CD4-positive, alpha-beta memory T cell (primary cell): ENCODE data around the gene CCNA2. TPM values are rescaled to one million over a fixed set of nuclear protein-coding genes. Genes with fewer than 3 reads are reported as not detected.

ENCODE experiments used
- CTCF ChIA-PET: fragments of 350-600 bp; sonication (Branson Sonifier 250); formaldehyde crosslinking; loops from one replicate; lab custom pipeline; 2021; ENCODE audit warnings: inconsistent platforms; ENCODE audit not compliant: partially characterized antibody; lab: Charles Lee
- POLR2A ChIA-PET: fragments of 350-600 bp; sonication (Branson Sonifier 250); formaldehyde crosslinking; loops from one replicate; lab custom pipeline; 2021; ENCODE audit not compliant: partially characterized antibody; lab: Charles Lee
- DNase-seq, 5 donors: peaks; one replicate each; pipeline versions ENCODE4 v3.0.0 to v3.0.0-alpha.2; 2020 to 2022; ENCODE audit warnings: mixed read lengths in 1 of 5
- H3K27ac ChIP-seq: one replicate; pipeline ENCODE4 v1.7.0; 2013; ENCODE audit warnings: low read depth, low read length
- H3K27me3 ChIP-seq: 2 replicates; pipeline ENCODE4 v1.7.0; 2013; ENCODE audit warnings: mild to moderate bottlenecking, low read length, moderate library complexity; ENCODE audit not compliant: insufficient read depth
- H3K36me3 ChIP-seq: 2 replicates; pipeline ENCODE4 v1.7.0; 2013; ENCODE audit warnings: mild to moderate bottlenecking, low read length, moderate library complexity; ENCODE audit not compliant: insufficient read depth
- H3K4me1 ChIP-seq: 2 replicates; pipeline ENCODE4 v1.7.0; 2013; ENCODE audit warnings: mild to moderate bottlenecking, low read length, moderate library complexity; ENCODE audit not compliant: insufficient read depth
- H3K4me3 ChIP-seq, 2 donors: one replicate each; pipeline ENCODE4 v1.7.0; 2013; ENCODE audit warnings: low read length in 2 of 2, mild to moderate bottlenecking in 1 of 2
- H3K9me3 ChIP-seq, 2 donors: one replicate each; pipeline ENCODE4 v1.7.0; 2013; ENCODE audit warnings: low read length in 2 of 2, control low read depth in 1 of 2; ENCODE audit not compliant: control insufficient read depth in 1 of 2
- H3K27ac Mint-ChIP-seq, 7 donors: one replicate each; pipeline ENCODE4 v1.8.0; 2020 to 2021; ENCODE audit warnings: mixed read lengths in 7 of 7, mild to moderate bottlenecking in 6 of 7, inconsistent platforms in 3 of 7, moderate library complexity in 3 of 7
- H3K27me3 Mint-ChIP-seq, 2 donors: one replicate each; pipeline ENCODE4 v1.8.0; 2020 to 2021; ENCODE audit warnings: mixed read lengths in 2 of 2
- H3K36me3 Mint-ChIP-seq, 2 donors: one replicate each; pipeline ENCODE4 v1.8.0; 2020 to 2021; ENCODE audit warnings: mixed read lengths in 2 of 2, inconsistent platforms in 1 of 2, mild to moderate bottlenecking in 1 of 2
- H3K4me1 Mint-ChIP-seq, 4 donors: one replicate each; pipeline ENCODE4 v1.8.0; 2020 to 2021; ENCODE audit warnings: mixed read lengths in 4 of 4, mild to moderate bottlenecking in 1 of 4
- H3K4me3 Mint-ChIP-seq, 8 donors: one replicate each; pipeline ENCODE4 v1.8.0; 2020 to 2021; ENCODE audit warnings: mixed read lengths in 8 of 8, mild to moderate bottlenecking in 7 of 8, moderate library complexity in 6 of 8, inconsistent platforms in 3 of 8
- H3K9me3 Mint-ChIP-seq, 8 donors: one replicate each; pipeline ENCODE4 v1.8.0; 2020 to 2021; ENCODE audit warnings: mixed read lengths in 8 of 8, mild to moderate bottlenecking in 5 of 8, inconsistent platforms in 3 of 8, moderate library complexity in 1 of 8
- intact Hi-C: fragments of 100-400 bp; cut with micrococcal nuclease; formaldehyde crosslinking; loops from one replicate; pipeline ENCODE4 v1.15.1; 2023
- polyA plus RNA-seq, 2 donors: library from polyadenylated mRNA; unstranded; fragments of 300-500 nt; fragmentation: Illumina TruSeq; gene quantifications; one replicate each; pipeline ENCODE4 v1.2.3, GENCODE V29; 2021
- total RNA-seq, 2 experiments: library from RNA; stranded (reverse); gene quantifications; one replicate each; pipeline ENCODE4 v1.2.3, GENCODE V29; 2021

CCNA2 gene
- total and polyA plus RNA-seq, 4 experiments from 2014 or later: 0.34 to 1.4 (median 1.2) TPM; not detected in 1

DNA sequence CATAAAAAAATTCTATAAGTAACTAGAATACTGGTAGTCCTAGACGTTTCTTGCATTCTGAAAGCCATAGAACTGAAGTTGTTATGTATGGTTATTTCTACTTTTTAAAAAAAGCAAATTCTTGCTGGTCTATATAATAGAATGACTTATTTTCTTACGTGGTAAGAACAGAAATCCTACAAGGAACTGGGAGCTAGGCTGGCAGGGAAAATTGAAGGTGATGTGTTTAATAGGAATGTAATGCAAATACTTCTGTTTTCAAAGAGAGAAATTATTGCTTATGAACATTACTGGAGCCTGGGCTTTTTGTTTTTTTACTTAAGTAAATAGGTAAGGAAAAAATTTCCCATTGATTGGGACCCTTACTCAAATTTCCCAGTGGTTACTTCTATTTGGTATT is 8.9 kb downstream of the CCNA2 start:
- H3K27ac Mint-ChIP-seq: no peak overlapping the region
- H3K27ac ChIP-seq: no peak overlapping the region
- no peaks in the 10 kb centered on the region for H3K9me3 Mint-ChIP-seq
- H3K4me3 Mint-ChIP-seq: no peak overlapping the region
- no peaks in the 10 kb centered on the region for H3K9me3 ChIP-seq
- intact Hi-C loops: no loop called here
- H3K27me3 ChIP-seq: no peaks in the 10 kb centered on the region
- H3K36me3 ChIP-seq: peaks cover 43% of the 10 kb centered on the region
- no peaks in the 10 kb centered on the region for H3K4me1 ChIP-seq
- no peak for DNase-seq
- peaks cover 0 to 7% (median 1%) of the 10 kb centered on the region in 4 donors for H3K4me1 Mint-ChIP-seq
- ChIA-PET POLR2A (no interaction called here), CTCF (interaction anchor here (0.6 kb wide), 1 partner anchor 331 kb away, joined by 4 read pairs; no protein-coding TSS in a partner anchor)
- peaks cover 22 to 59% of the 10 kb centered on the region in 2 donors for H3K36me3 Mint-ChIP-seq
- no peak overlapping the region for H3K4me3 ChIP-seq
- H3K27me3 Mint-ChIP-seq: no peaks in the 10 kb centered on the region

DNA sequence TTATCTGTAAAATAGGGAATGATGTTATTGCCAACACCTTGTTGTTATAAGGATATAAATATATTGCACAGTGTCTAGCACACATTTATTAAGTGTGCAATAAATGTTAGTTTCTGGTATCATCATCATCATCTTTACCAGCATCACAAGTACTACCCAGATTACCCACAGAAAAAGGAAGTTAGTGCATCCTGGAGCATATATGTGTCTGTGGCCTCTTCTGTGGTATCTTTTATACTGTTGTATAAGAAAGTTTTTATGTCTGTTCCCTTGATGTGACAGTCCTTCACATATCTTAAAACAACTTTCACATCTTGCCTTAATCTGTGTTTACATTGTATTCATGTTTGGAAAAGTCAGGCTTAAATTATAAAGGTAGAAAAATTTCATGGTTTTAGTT is 12.6 kb downstream of the CCNA2 start:
- H3K27me3 Mint-ChIP-seq: no peaks in the 10 kb centered on the region
- peaks cover 61% of the 10 kb centered on the region for H3K36me3 ChIP-seq
- intact Hi-C loops: no loop called here
- H3K36me3 Mint-ChIP-seq: peaks cover 34 to 64% of the 10 kb centered on the region in 2 donors
- POLR2A ChIA-PET: interaction anchor here (0.7 to 0.9 kb wide), 2 partner anchors 9 to 10 kb away, joined by 3 read pairs; no protein-coding TSS in a partner anchor
- CTCF ChIA-PET: interaction anchor here (1.3 kb wide), 1 partner anchor 13 kb away, joined by 4 read pairs; no protein-coding TSS in a partner anchor
- H3K27me3 ChIP-seq: no peaks in the 10 kb centered on the region
- H3K27ac ChIP-seq: no peak overlapping the region
- H3K4me3 Mint-ChIP-seq: no peak overlapping the region
- no peaks in the 10 kb centered on the region for H3K9me3 ChIP-seq
- no peak for DNase-seq
- H3K4me1 Mint-ChIP-seq: peaks cover 0 to 8% (median 5%) of the 10 kb centered on the region in 4 donors
- H3K4me1 ChIP-seq: no peaks in the 10 kb centered on the region
- peak overlapping the region in 1 of 7 donors; percentile 68 for H3K27ac Mint-ChIP-seq
- no peak overlapping the region for H3K4me3 ChIP-seq
- H3K9me3 Mint-ChIP-seq: no peaks in the 10 kb centered on the region

DNA sequence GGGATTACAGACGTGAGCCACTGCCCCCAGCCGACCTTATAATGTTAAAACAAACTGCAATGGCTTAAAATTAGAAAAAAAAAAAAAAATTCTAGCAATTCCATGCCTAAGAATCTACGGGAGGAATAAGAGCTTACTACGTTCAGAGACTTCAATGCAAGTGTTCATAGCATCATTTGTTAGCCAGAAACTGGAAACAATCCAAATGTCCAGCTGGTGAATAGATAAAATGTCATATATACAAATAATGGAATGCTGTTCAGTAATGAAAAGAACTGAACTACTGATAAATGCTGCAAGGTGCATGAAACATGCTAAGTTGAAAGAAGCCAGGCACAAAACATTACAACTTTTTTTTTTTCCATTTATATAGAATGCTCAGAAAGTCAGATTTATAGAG is 17.3 kb downstream of the CCNA2 start:
- no peak overlapping the region for H3K4me3 Mint-ChIP-seq
- no peaks in the 10 kb centered on the region for H3K27me3 Mint-ChIP-seq
- peaks cover 31% of the 10 kb centered on the region for H3K4me1 ChIP-seq
- ChIA-PET CTCF (no interaction called here), POLR2A (no interaction called here)
- intact Hi-C loops: no loop called here
- H3K9me3 Mint-ChIP-seq: no peaks in the 10 kb centered on the region
- no peak overlapping the region for H3K27ac ChIP-seq
- no peak overlapping the region for H3K27ac Mint-ChIP-seq
- H3K27me3 ChIP-seq: no peaks in the 10 kb centered on the region
- peaks cover 19 to 34% (median 24%) of the 10 kb centered on the region in 4 donors for H3K4me1 Mint-ChIP-seq
- H3K9me3 ChIP-seq: no peaks in the 10 kb centered on the region
- no peak for DNase-seq
- peaks cover 39% of the 10 kb centered on the region for H3K36me3 ChIP-seq
- H3K4me3 ChIP-seq: no peak overlapping the region
- H3K36me3 Mint-ChIP-seq: peaks cover 41 to 60% of the 10 kb centered on the region in 2 donors

DNA sequence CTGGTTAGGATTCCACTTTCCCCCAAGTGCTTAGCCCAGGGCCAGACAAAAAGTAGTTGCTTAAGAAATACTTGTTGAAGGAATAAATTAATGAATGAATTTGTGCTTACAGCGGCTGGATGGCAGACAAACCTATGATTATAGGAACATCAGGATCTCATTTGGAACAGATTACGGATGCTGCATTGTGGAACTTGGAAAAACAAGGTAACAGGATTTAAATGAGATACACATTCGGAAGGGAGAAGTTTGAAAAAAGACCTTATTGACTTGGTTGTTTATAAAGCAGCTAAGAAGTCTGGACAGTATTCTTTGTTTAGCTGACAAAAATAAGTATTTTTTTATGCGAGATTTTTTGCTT is 22.0 kb downstream of the CCNA2 start:
- Histone ChIP-seq H3K4me1 (peaks cover 50% of the 10 kb centered on the region), H3K36me3 (peaks cover 15% of the 10 kb centered on the region), H3K9me3 (no peaks in the 10 kb centered on the region), H3K27ac (peak overlapping the region; percentile 88), H3K4me3 (peak overlapping the region; percentile 74 to 98), H3K27me3 (no peaks in the 10 kb centered on the region)
- peak overlapping the region; percentile 92 to 100 (median 96) for H3K4me3 Mint-ChIP-seq
- H3K27ac Mint-ChIP-seq: peak overlapping the region; percentile 94 to 100 (median 99)
- peaks cover 0 to 2% (median 0%) of the 10 kb centered on the region in 8 donors for H3K9me3 Mint-ChIP-seq
- peak in 1 of 5 donors; percentile 36 for DNase-seq
- peaks cover 29 to 55% (median 39%) of the 10 kb centered on the region in 4 donors for H3K4me1 Mint-ChIP-seq
- H3K36me3 Mint-ChIP-seq: peaks cover 23 to 39% of the 10 kb centered on the region in 2 donors
- CTCF ChIA-PET: interaction anchor here (0.7 to 1.6 kb wide), 4 partner anchors 9 to 106 kb away, joined by 3 read pairs; no protein-coding TSS in a partner anchor
- POLR2A ChIA-PET: interaction anchor here (0.7 to 3.8 kb wide), 10 partner anchors 9 to 931 kb away, joined by 3 to 56 read pairs (median 5); partner anchors contain the start of genes ANXA5, BBS12, BBS7 and BLTP1
- intact Hi-C loops: loop anchor here (1.0 to 5.0 kb wide), 6 partner anchors 22 to 931 kb away; partner anchors contain the start of genes BBS12, BBS7 and CCNA2
- H3K27me3 Mint-ChIP-seq: peaks cover 0 to 3% of the 10 kb centered on the region in 2 donors

DNA sequence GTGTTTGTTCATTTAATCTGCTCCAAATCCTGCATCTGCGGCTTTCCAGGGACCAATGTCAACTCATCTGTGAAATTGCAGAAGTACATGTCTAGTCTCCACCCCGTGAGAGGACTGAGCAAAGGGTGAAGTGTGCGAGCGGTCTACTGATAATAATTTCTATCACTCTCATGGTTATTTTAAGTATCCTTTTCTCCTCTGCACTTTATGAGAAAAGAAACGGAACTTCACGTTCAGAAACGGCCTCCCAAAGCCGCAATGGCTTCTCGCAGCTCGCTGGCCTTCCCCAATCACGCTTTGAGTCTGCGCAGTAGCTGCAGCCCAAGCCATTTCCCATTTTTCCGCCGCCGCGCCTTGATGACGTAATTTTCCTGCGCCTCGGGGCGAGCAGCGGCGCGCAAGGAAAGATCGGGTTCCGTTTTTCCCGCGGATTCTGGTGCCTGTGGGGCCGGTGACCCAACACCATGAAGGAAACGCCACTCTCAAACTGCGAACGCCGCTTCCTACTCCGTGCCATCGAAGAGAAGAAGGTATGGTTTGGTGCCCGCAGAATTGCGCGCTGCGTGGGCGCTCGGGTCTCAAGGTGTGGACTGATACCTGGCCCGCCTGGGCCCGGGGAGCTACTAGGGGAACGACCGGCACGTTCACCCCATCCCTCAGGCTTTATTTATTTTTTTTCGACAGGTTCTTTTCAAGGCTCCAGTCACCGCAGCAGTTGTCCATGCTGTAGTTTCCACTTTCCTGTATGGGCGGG is 22.5 kb downstream of the CCNA2 start, which contains the start of gene EXOSC9:
TSS of gene EXOSC9 (plus strand) at position 363 of the 754 bp plus-strand sequence. CDS start at position 465, 102 bp downstream.
- peaks cover 11% of the 10 kb centered on the region for H3K36me3 ChIP-seq
- H3K4me1 ChIP-seq: peaks cover 50% of the 10 kb centered on the region
- intact Hi-C loops: loop anchor here (1.0 to 5.0 kb wide), 6 partner anchors 22 to 931 kb away; partner anchors contain the start of genes BBS12, BBS7 and CCNA2
- peak within 1 kb of the TSS; percentile 94 to 100 (median 99) for H3K27ac Mint-ChIP-seq
- H3K4me3 Mint-ChIP-seq: peak within 1 kb of the TSS; percentile 92 to 100 (median 96)
- no peaks in the 10 kb centered on the region for H3K27me3 ChIP-seq
- peak within 1 kb of the TSS; percentile 74 to 98 for H3K4me3 ChIP-seq
- ChIA-PET CTCF (interaction anchor here (0.7 to 1.6 kb wide), 4 partner anchors 9 to 105 kb away, joined by 3 read pairs; no protein-coding TSS in a partner anchor), POLR2A (interaction anchor here (0.7 to 3.8 kb wide), 10 partner anchors 9 to 931 kb away, joined by 3 to 56 read pairs (median 5); partner anchors contain the start of genes ANXA5, BBS12, BBS7 and BLTP1)
- peaks cover 0 to 2% (median 0%) of the 10 kb centered on the region in 8 donors for H3K9me3 Mint-ChIP-seq
- peaks cover 29 to 52% (median 39%) of the 10 kb centered on the region in 4 donors for H3K4me1 Mint-ChIP-seq
- H3K9me3 ChIP-seq: no peaks in the 10 kb centered on the region
- DNase-seq: peak; percentile 93 to 96 (median 93)
- peaks cover 17 to 34% of the 10 kb centered on the region in 2 donors for H3K36me3 Mint-ChIP-seq
- peak within 1 kb of the TSS; percentile 88 for H3K27ac ChIP-seq
- H3K27me3 Mint-ChIP-seq: peaks cover 0 to 3% of the 10 kb centered on the region in 2 donors

DNA sequence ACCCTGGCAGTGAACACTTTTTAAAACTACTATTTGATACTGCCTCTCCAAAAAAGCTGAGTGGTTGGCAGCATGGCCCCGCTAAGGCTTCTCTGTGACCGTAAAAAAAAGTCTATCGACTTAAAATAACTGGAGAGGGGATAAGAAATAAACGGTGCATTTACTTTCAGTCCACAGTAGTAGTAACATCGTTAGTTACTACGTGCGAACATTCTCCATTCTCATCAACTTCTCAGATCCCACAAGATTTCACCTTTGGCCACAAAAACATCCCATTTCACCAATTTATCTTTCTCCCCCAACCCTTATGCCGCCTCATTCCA is 23.1 kb downstream of the CCNA2 start:
- no peaks in the 10 kb centered on the region for H3K9me3 ChIP-seq
- Mint-ChIP-seq H3K4me1 (peaks cover 30 to 52% (median 40%) of the 10 kb centered on the region in 4 donors), H3K36me3 (peaks cover 17 to 34% of the 10 kb centered on the region in 2 donors), H3K27ac (peak overlapping the region; percentile 94 to 100 (median 99)), H3K4me3 (peak overlapping the region; percentile 92 to 100 (median 96)), H3K9me3 (peaks cover 0 to 2% (median 0%) of the 10 kb centered on the region in 8 donors), H3K27me3 (peaks cover 0 to 3% of the 10 kb centered on the region in 2 donors)
- intact Hi-C loops: loop anchor here (2.0 to 5.0 kb wide), 3 partner anchors 70 to 618 kb away; partner anchors contain the start of gene BBS7
- no peaks in the 10 kb centered on the region for H3K27me3 ChIP-seq
- peak overlapping the region; percentile 88 for H3K27ac ChIP-seq
- H3K4me3 ChIP-seq: peak overlapping the region; percentile 74 to 98
- CTCF ChIA-PET: interaction anchor here (1.6 kb wide), 1 partner anchor 24 kb away, joined by 3 read pairs; no protein-coding TSS in a partner anchor
- no peak for DNase-seq
- POLR2A ChIA-PET: interaction anchor here (0.6 to 3.8 kb wide), 5 partner anchors 22 to 729 kb away, joined by 4 to 56 read pairs (median 10); partner anchors contain the start of genes ANXA5, BBS7 and CCNA2
- peaks cover 50% of the 10 kb centered on the region for H3K4me1 ChIP-seq
- peaks cover 11% of the 10 kb centered on the region for H3K36me3 ChIP-seq
